Suppressor macrophage treated with lipopolysaccharide for 4 hours (primary cell): ENCODE results near the gene PSMD11.

Source experiments
- DNase-seq: peaks from one replicate; pipeline ENCODE4 v3.0.0-alpha.2; 2020

The PSMD11 gene

DNA sequence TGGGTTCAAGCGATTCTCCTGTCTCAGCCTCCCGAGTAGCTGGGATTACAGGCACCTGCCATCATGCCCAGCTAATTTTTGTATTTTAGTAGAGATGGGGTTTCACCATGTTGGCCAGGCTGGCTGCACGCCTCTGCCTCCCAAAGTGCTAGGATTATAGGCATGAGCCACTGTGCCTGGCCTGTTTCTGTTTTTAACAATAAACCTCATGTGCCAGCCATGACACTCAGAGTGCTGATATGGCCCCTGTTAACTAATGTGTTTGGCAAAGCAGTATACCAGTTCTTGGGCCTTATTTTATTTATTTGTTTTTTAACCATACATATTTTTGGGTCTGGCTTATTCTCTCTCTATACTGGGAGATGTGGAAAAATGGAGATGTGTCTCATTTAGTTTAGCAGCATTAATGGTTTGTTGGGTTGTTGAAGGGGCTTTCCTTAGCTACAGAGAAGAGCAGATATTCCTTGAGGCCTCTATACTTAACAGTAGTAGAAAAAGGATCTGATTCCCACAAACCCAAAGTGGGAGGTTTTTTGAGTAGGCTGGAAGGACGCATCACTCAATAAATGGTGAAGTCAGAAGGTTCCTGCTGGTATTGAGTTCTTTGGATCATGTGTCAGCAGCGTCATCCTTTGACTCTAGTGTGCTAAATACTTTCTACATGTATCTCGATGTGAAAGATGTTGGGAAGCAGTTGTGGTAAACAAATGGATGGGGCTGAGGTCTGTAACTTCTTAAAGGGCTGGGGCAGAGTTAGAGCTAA is 26.3 kb downstream of the PSMD11 start:
- DNase-seq: peak; percentile 40

DNA sequence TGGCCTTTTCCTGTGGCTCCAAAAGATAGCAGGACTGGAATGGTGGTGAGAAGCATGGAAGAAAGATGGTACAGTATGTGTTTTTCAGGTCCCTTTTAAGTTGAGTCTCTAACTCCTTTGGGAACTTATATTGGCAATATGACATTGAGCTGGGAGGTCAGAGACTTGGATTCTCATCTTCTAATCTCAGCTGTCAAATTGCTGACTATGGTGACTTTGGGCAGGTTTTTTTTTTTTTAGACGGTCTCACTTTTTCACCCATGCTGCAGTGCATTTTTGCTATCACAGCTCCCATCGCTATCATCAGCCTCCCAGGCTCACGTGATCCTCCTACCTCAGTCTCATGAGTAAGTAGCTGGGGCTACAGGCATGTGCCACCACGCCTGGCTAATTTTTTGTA is 27.3 kb downstream of the PSMD11 start:
- no peak for DNase-seq

DNA sequence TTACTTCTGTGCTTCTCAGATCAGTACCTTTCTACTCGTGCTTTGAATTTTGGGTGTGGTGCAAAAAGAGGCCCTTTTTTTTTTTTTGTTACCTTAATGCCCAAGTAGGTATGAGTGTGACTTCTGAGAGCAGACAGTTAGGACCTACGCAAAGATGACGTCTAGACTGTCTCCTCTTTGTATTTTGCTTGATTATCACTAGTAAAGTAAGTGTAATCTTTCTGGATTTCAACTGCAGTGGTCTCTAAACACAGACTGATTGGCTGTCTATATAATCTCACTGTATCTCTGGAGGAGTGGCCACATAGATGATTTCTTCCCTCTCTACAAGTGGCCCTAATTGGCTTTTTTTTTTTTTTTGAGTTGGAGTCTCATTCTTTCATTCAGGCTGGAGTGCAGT is 30.9 kb downstream of the PSMD11 start:
- no peak for DNase-seq

DNA sequence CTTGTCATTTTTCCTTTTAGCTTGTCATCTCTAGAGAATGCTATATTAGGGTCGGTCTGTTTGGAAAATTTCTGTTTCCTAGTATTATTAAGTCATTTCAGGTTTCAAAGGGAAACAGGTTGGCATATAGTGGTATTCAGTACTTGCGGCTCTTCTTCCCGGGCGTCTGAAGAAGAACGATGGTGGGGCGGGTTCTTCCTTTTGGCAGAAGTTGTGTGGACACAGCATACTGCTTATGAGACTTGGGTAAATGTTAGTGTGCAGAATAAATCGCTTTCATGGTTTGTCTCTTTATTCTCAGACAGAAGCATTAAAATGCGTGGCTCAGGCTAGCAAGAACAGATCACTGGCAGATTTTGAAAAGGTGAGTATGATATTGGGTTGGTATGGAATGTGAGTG is 32.9 kb downstream of the PSMD11 start:
- DNase-seq: no peak

DNA sequence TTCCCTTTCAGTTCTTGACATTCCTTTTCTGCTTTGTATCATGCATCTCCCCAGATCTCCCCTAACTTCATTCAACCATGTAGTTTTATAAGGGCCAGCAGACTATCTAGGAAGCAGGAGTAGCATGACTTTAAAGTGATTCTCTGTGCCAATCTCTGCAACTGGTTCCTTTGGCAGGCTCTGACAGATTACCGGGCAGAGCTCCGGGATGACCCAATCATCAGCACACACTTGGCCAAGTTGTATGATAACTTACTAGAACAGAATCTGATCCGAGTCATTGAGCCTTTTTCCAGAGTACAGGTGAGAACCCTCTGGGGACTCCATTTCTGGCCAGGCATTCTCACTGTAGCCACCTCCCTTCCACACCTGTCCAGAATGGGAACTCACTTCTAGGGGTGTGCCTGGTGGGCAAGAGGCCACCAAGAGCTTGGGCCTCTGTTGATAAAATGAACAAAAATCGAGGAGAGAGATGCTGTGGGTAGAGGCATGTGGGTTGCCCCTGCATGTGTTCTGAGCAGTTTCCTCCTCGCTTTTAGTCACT is 34.8 kb downstream of the PSMD11 start:
- DNase-seq: no peak

DNA sequence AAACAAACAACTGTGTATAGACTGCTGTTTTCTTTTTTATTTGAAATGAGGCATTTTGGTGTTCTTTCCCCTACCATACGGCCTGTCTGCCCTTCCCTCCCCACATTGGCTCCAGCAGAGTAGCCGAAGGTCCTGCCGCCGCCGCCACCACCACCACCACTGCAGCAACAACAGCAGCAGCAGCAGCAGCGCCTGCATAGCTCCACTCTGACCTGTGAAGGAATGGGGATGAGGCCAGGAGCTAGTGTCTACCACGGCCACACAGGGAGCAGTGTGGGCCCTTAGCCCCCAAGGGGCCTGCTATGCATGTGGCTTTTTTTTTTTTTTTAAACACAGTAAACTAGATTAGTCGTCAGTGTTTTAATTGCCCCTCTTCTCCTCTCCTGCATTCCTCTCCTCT is 36.9 kb downstream of the PSMD11 start:
- DNase-seq: no peak

DNA sequence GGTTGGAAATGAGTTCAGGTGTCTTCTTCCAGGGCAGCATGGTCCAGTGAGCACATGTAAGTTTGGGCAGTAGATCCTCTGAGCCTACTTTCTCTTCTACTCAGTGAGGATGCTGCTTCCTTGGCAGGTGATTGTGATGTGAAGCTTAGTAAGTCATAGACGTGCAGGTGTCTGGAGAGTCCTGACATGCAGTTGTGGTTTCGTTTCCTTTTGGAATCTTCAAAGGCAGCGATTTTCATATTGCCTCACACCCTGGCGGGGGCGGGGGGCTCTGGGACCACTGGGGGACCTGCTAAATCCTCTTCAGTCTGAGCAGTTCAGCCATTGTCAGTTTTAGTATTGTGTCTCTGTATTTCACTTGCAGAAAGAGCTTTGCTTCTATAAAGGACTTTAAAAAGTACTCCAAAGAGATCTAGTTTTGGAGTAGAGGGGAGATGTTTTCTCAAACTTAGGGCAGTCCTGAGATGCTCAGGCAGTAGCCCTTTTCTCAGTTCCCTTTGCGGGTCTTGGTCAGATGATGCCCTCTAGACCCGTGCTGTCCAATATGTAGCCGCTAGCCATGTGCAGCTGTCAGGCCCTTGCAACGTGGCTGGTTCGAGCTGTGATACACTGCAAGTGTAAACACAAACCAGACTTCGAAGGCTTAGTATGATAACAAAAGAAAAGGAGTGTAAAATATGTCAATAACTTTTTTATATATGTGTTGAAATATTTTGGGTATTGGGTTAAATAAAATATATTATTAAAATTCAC is 38.4 kb downstream of the PSMD11 start:
- DNase-seq: no peak

DNA sequence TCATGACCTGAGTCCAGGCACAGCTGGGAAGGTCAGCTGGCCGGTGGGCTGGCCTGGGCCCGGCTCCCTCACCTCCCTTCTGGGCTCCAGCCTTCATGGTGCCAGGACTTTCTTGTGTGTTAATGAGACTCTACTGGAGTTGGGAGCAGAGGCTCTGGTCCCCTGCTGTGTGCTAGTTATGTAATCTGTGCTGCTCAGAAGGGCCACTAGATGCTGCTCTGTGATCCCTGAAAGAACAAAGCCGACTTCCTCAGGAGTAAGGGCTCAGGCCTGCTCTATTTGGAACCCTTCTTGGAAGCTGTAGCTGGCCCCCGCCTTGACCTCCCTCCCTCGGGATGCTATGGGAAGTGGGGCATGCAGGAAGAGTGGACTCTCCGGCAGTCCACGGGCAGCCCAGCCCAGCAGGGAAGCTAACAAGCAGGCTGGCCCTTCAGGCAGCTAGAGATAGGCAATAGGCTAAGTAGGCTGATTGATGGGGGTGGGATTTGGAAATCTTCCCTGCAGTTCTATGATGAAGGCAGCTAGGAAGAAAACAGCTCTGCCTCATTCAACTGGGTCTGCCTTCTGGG is 39.2 kb downstream of the PSMD11 start:
- DNase-seq: peak; percentile 40

DNA sequence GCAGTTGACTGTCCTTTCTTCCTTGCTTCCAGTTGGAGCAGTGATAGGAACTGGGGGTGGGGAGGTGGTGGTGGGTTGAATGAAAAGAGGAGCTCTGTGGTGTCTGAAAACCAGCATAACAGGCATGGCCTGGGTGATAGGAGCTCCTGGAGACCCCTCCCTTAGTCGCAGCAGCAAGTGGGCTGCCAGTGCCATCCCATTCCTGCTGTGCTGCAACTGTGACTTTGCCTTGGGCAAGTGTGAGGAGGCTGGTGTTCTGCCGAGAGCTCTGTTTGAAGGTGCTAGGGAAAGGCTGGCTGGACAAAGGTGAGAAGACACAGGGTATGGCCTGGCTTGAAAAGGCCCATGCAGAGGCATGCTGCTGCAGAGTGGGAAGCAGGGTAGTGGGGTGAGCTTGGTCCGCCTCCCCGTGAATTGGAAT is 39.7 kb downstream of the PSMD11 start:
- no peak for DNase-seq

DNA sequence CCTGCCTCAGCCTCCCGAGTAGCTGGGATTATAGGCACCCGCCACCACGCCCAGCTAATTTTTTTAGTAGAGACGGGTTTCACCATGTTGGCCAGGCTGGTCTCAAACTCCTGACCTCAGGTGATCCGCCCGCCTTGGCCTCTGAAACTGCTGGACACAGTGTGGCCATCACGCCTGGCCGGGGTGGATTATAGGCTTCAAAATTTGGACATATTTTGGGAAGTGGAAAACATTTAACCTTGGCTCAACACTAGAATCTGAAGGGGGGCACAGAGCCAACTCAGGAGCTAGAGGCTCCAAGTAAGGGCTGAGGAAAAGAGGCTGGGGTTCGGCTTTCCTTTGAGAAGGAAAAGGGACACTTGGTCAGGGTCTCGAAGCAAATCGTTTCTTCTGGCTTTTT is 40.3 kb downstream of the PSMD11 start:
- DNase-seq: no peak

DNA sequence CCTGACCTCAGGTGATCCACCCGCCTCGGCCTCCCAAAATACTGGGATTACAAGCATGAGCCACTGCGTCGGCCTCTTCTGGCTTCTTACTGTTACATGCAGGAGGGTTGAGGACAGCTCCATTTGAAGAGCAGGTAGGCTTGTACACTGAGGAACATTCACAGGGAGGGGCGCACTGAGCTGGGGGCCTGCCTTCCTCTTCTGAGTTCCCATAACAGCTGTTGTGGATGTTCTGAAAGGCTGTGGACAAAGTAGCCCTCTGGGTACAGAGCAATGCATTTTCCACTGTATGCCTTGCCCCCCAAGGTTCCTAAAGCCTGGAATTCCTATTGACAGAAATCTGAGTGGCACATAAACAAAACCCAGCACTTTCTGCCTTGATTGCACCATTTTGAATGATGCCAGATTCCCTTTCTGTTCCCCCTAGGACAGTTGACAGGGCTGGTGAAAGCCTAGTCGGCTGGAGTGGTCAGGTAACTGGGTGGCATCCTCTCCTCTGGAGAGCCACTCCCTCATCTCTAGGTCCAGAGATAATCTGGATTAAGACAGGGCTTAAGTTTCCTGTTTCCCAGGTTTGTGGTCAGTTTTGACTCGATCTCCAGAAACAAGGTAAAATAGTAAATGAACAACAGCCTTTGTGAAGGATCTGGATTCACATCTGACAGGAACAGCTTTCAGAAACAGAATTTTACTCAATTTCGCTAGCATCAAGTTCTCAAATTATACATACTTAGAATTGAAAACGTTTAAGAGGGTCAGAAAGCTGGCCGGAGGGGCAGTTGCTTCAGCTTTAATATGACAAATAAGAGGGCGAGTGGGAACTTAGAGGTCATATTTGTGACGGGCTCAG is 41.2 kb downstream of the PSMD11 start:
- no peak for DNase-seq

DNA sequence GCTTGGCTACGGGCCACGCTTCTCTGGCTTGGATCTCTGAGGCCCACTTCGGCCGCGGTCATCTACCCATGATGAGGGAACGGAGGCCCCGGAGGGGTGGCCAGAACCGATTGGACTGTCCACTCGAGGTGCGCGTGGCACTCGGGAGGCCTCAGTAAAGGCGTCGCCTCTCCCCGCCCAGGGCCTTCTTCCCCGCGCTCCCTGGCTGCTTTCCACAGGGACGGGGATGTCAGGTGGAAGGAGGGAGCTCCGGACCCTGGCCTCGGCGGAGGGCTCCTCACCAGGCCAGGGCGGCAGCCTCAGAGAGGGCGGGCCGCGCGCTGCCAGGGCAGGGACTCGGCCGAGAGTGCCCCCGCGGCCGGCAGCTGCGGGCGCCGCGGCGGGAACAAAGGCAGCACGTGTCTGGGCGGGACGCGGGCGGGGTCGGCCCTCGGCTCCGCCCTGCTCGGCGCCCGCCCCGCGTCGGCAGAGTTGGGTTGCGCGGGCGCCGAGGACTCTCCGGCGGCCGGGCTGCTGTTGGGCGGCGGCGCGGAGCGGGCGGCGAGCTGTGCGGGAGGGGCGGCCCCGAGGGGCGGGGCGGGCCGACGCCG is 41.9 kb downstream of the PSMD11 start:
- DNase-seq: peak; percentile 76

DNA sequence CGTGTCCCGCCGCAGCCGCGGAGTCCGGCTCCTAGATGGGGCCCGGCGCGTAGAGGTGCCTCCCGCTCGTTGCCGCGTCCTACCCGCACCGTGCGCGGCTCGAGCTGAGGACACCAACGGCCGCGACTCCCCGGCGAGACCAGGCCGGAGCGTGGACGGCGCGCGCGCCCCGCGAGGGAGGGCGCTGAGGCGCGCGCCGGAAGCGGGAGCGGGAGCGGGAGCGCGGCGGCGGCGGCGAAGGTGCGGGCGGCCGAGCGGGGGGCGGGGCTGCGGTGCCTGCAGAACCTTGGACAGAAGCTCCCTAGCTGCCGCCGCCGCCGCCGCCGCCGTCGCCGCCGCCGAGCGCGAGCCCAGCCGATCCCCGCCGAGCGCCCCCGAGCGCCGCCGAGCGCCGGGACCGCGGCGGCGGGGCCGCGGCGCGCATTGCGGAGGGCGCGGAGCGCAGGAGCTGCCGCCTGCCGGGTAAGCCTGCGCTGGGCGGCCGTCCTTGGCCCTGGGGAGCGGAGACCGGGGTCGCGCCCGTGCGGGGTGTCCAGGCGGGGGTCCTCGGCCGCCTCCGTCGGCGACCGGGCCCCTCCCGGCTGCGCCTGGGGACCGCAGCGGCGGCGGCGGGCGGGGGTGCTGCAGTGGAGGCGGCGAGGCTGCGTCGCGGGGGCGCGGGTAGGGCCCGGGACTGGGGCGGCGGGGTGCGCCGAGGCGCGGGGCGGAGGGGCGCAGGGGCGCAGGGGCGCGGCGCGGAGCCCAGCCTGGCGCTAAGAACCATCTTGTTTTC is 42.6 kb downstream of the PSMD11 start, which contains the start of gene CDK5R1:
Gene CDK5R1 (plus strand): TSS at position 293 of the 772 bp plus-strand sequence. CDS start 628 bp downstream, outside the sequence.
- DNase-seq: peak; percentile 62

DNA sequence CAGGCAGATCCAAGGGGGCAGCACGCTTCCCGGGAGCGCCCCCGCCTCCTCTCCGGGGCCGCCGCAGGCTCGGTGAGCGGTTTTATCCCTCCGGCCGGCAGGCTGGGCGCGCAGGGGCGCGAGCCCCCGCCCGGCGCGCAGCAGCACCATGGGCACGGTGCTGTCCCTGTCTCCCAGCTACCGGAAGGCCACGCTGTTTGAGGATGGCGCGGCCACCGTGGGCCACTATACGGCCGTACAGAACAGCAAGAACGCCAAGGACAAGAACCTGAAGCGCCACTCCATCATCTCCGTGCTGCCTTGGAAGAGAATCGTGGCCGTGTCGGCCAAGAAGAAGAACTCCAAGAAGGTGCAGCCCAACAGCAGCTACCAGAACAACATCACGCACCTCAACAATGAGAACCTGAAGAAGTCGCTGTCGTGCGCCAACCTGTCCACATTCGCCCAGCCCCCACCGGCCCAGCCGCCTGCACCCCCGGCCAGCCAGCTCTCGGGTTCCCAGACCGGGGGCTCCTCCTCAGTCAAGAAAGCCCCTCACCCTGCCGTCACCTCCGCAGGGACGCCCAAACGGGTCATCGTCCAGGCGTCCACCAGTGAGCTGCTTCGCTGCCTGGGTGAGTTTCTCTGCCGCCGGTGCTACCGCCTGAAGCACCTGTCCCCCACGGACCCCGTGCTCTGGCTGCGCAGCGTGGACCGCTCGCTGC is 43.3 kb downstream of the PSMD11 start:
- peak; percentile 7 for DNase-seq

DNA sequence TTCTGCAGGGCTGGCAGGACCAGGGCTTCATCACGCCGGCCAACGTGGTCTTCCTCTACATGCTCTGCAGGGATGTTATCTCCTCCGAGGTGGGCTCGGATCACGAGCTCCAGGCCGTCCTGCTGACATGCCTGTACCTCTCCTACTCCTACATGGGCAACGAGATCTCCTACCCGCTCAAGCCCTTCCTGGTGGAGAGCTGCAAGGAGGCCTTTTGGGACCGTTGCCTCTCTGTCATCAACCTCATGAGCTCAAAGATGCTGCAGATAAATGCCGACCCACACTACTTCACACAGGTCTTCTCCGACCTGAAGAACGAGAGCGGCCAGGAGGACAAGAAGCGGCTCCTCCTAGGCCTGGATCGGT is 43.9 kb downstream of the PSMD11 start:
- DNase-seq: no peak

DNA sequence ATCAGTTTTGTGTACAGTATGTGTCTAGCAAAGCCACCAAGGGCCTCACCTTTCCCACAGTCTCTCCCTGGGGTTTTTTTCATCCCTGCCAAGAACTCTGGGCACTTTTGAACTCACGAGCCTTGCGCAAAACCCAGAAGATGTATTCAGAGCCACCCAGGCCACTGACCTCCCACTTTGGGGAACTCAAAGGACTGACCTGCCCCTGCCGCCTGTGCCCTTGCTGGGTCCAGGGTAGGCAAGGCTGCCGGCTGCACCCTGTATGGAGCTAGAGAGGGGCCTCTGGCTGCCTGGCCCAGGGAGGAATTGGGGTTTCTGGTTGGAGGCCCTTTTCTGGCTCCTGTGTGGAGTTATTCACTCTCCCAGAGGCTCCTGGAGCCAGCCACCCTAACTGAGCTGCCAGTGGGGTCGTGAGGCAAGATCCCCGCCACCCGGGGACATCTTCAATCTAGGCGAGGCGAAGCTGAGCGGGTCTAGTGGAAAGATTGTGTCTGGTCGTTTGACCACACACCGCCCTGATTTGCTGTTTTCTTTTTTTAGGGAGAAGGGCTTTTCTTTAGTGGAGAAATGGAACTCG is 44.4 kb downstream of the PSMD11 start:
- DNase-seq: no peak

DNA sequence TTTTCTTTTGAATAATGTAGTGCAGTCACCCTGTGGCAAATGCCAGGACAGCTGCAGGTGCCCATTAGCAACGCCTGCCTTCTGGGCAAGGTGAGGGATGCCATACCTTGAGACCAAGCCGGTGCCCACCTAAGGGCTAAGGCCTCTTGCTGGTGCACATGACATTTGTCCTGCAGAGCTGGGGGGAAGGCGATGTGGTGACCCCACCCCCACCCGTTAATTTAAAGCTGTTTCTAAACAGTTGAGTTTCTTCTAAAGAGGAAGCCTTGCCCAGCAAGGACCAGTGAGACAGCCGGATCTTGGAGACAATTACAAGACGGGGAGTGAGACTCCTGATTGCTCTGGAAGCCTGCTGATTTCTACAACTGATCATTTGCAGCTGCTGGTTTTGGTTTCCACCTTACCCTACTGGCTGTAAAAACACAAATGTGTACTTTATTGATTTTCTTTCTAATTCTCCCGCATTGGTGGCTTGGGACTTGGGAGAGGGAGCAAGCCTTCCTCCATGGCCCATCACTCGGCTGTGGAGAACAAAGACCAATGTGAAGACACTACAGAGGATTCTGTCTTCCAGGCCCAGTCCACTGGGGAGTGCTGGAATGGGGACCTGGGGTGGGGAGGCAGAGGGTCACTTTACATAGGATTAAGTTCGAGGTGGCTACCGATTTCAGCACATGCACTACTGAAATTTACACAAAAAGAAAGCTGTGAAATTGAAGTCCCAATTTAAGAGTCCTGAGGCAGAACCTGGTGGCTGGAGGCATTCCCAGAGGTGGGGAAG is 45.2 kb downstream of the PSMD11 start:
- DNase-seq: no peak

DNA sequence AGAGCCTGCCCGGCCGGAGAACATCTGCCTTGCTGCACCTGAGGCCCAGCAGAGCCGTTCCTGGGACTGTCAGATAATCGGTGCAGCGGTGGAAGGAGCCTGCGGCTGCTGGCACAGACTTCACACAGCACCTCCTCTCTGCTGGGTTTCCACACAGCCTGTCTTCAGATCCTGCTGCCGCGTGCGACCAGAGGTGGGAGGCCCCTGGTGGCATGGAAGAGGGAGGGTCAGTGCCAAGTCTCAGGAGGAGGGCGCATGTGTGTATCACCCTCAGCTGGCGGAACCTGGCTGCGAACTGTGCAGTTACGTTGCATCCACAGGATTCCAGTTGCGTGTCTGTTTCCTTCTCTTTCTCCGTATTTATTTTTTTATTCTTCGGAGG is 45.8 kb downstream of the PSMD11 start:
- DNase-seq: no peak

DNA sequence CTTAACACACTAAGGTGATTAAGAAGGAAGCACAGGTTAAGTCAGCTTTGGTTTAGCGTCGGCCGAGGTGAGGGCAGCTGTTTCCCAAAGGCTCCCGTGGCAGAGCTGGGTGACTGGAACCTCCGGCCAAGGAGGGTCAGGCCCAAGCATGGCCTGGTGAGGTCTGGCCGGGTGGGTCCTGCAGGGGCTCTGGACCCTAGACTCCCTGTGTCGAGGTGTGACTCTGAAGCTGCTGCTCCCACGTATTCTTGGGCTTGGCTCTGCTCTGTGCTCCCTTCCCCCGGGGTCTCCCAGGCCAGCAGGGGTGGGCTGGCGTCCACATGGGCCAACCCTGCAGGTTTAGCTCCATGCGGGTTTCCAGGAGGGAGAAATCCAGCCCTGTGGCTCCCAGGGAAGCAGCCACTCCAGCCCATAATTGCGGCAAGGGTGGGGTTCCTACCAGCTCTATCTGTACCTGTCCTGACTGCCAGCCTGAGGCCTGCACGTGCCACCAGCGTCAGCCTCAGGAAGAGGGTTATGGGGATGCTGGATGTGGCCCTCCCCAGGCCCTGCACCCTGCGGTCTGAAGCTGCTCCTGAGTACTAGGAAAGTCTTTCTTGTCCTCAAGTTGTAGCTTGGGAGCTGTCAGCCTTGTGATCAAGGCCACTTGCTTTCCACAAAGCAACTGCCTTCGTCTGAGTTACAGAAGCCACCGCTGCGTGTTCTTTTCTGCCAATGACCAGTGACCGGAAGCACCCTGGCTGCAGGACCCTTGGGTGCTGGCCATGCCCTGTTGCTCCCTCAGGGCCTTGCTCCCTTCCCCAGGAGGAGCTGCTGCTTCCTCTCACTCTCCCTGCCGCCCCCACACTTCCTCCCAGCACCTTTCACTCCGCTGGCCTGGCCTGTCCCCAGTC is 47.3 kb downstream of the PSMD11 start:
- no peak for DNase-seq
